ENCODE results near the gene POPDC2. TPM values are rescaled to one million over a fixed set of nuclear protein-coding genes. Genes with fewer than 3 reads are reported as not detected.

Gene POPDC2, protein sequence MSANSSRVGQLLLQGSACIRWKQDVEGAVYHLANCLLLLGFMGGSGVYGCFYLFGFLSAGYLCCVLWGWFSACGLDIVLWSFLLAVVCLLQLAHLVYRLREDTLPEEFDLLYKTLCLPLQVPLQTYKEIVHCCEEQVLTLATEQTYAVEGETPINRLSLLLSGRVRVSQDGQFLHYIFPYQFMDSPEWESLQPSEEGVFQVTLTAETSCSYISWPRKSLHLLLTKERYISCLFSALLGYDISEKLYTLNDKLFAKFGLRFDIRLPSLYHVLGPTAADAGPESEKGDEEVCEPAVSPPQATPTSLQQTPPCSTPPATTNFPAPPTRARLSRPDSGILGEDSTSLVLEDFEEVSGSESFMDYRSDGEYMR
- total RNA-seq (2014; rRNA removed; shearing (Covaris generic)) (not detected in 2 replicates), polyA plus RNA-seq (2016; fragmentation: Nextera tagmentation; extraction: Ambion mirVana) (0.74 and 1.2 TPM in 2 replicates)

DNA sequence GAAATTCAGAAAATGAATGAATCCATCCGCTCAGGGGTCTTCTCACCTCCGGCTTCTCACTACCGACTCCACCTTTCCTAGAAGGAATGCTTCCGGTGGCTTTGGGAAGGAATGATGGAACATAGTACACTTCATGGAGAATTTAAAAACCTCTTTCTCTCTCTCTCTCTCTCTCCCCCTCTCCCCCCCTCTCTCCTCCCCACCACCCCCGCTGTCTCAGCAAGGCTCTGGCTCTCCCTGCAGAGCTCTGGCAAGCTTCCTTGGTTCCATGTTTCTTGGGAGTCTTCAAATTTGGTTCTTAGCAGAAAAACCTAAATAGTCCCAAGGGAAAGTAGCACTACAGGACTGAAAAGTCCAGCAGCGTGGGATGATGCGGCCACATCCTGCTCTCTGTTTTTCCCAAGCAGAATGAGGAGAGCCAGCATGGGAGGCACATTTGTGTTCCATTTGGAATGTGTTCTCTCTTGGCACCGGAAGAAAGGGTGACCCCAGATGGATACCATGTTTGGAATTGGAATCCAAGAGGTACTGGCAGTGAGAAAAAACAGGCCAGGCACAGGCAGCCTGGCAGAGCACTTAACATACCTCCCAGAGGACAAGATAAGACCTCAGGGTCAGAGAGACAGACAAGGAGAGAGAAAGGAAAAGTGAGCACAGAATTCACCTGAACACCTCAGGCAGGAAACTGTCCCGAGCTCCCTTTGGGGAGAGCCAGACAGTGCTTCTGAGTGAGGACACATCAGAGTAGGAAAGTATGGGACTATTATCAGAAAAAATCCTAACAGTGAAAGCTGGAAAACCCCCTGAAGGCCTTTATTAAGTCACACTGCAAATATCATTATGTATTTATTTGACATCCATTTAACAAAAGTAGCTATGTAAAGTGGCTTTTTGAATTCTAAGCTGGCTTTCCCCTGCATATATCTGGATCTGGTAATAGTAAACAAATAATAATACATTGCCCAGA is at the start of gene POPDC2:
Gene POPDC2, minus strand, starts transcription at position 116 of the 967 bp plus-strand sequence. CDS start 166 bp downstream, outside the sequence.
- no peaks in the 10 kb centered on the region for H3K9me2 ChIP-seq (ENCODE audit: insufficient read depth)
- H3K4me1 ChIP-seq (ENCODE audit: insufficient read depth): peaks cover 32% of the 10 kb centered on the region
- no peaks in the 10 kb centered on the region for H4K20me1 ChIP-seq (ENCODE audit: insufficient read depth)
- H3K27me3 ChIP-seq (replicated peaks; ENCODE audit: insufficient read depth): no peaks in the 10 kb centered on the region
- WGBS, 2 experiments (ENCODE audit: low coverage in 1 of 2, low lambda C conversion rate in 2 of 2, missing lambda C conversion rate in 2 of 2): 82 to 84% methylated on average over 8 to 9 of the region's 9 CpGs
- no peak within 1 kb of the TSS for H3K4me2 ChIP-seq (ENCODE audit: unreplicated experiment)
- H3F3A ChIP-seq (ENCODE audit: insufficient read depth): peaks cover 33% of the 10 kb centered on the region
- DNase-seq: no peak
- H3K4me3 ChIP-seq: no peak within 1 kb of the TSS
- H3K9me3 ChIP-seq (ENCODE audit: low read depth): no peaks in the 10 kb centered on the region
- TF ChIP-seq EZH2 (IDR thresholded peaks at IDR 0.05; ENCODE audit: insufficient read depth, poor library complexity, severe bottlenecking) (no peak), EZH2phosphoT487 (IDR thresholded peaks at IDR 0.05; ENCODE audit: insufficient read depth, low read depth) (no peak)
- in situ Hi-C loops (cut with MboI): no loop called here
- H2AFZ ChIP-seq: no peak within 1 kb of the TSS
- no peaks in the 10 kb centered on the region for H3K36me3 ChIP-seq (ENCODE audit: low read depth)
- no peak within 1 kb of the TSS for H3K9ac ChIP-seq
- no peaks in the 10 kb centered on the region for H3K79me2 ChIP-seq (ENCODE audit: insufficient read depth)
- H3K27ac ChIP-seq: no peak within 1 kb of the TSS

DNA sequence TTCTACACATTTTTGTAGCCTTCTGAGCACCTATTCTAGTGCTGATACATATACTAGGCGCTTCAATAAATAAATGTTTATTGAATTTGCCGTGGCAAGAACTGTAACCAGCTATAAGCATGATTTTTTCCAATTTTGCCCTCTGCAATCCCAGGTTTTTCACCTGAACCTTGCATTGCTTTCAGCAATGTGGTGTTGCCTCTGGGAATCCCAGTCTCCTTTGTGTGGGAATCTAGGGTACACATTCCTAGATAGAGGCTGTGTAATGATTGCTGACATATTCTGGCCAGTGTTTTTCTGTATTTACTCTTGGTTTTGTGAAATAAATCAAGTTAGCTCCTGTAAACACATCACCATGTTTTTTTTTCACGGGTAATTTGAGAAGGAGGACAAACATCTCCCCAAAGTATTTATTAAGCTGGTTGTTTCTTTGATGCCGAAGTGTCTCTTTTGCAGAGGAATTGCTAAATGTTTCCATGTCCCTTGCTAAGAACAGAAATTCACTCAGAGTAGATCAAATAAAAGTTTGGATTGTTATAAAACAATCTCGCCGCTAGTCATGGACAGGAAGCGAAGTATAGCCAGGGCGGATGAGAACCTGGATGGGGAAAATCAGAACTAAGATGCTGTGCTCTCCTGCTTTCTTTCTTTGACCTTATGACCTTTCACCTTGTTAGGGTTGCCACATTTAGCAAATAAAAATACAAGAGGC is 43.6 kb upstream of the POPDC2 start:
- H3K4me3 ChIP-seq: no peak overlapping the region
- 0 out of 2 replicates have a peak, but pooled peaks cover 3% of the 10 kb centered on the region for H3K27me3 ChIP-seq (replicated peaks; ENCODE audit: insufficient read depth)
- H3K9me2 ChIP-seq (ENCODE audit: insufficient read depth): no peaks in the 10 kb centered on the region
- H3K4me1 ChIP-seq (ENCODE audit: insufficient read depth): no peaks in the 10 kb centered on the region
- WGBS, 2 experiments (ENCODE audit: low coverage in 1 of 2, low lambda C conversion rate in 2 of 2, missing lambda C conversion rate in 2 of 2): 59 to 61% methylated on average over 8 of the region's 8 CpGs
- no peak overlapping the region for H3K27ac ChIP-seq
- H2AFZ ChIP-seq: peak overlapping the region; percentile 79
- no peaks in the 10 kb centered on the region for H4K20me1 ChIP-seq (ENCODE audit: insufficient read depth)
- no peak for TF ChIP-seq EZH2phosphoT487 (IDR thresholded peaks at IDR 0.05; ENCODE audit: insufficient read depth, low read depth)
- TF ChIP-seq EZH2 (IDR thresholded peaks at IDR 0.05; ENCODE audit: insufficient read depth, poor library complexity, severe bottlenecking): no peak
- no peaks in the 10 kb centered on the region for H3K9me3 ChIP-seq (ENCODE audit: low read depth)
- H3F3A ChIP-seq (ENCODE audit: insufficient read depth): 0 out of 2 replicates have a peak, but pooled peaks cover 6% of the 10 kb centered on the region
- DNase-seq: no peak
- in situ Hi-C loops (cut with MboI): no loop called here
- H3K9ac ChIP-seq: no peak overlapping the region
- H3K79me2 ChIP-seq (ENCODE audit: insufficient read depth): no peaks in the 10 kb centered on the region
- no peak overlapping the region for H3K4me2 ChIP-seq (ENCODE audit: unreplicated experiment)
- no peaks in the 10 kb centered on the region for H3K36me3 ChIP-seq (ENCODE audit: low read depth)

GRCh38 chr3:119702530-119703527 is 42.4 kb upstream of the POPDC2 start, which contains the start of gene CFAP91:
TSS of gene CFAP91 (plus strand) at chr3:119703022. CDS start at chr3:119703099, 77 bp downstream.
- Histone ChIP-seq H3K27ac (no peak within 1 kb of the TSS), H3K79me2 (ENCODE audit: insufficient read depth) (no peaks in the 10 kb centered on the region), H3K4me2 (ENCODE audit: unreplicated experiment) (peak within 1 kb of the TSS; percentile 83), H3K9me2 (ENCODE audit: insufficient read depth) (no peaks in the 10 kb centered on the region), H3K9ac (peak within 1 kb of the TSS; percentile 39), H3K36me3 (ENCODE audit: low read depth) (no peaks in the 10 kb centered on the region), H4K20me1 (ENCODE audit: insufficient read depth) (no peaks in the 10 kb centered on the region), H3K9me3 (ENCODE audit: low read depth) (no peaks in the 10 kb centered on the region), H3K4me3 (peak within 1 kb of the TSS; percentile 73), H3K27me3 (replicated peaks; ENCODE audit: insufficient read depth) (0 out of 2 replicates have a peak, but pooled peaks cover 3% of the 10 kb centered on the region), H3K4me1 (ENCODE audit: insufficient read depth) (no peaks in the 10 kb centered on the region), H3F3A (ENCODE audit: insufficient read depth) (0 out of 2 replicates have a peak, but pooled peaks cover 6% of the 10 kb centered on the region), H2AFZ (peak within 1 kb of the TSS; percentile 79)
- in situ Hi-C loops (cut with MboI): no loop called here
- 2 to 3% methylated on average over 48 to 51 of the region's 59 CpGs for WGBS, 2 experiments (ENCODE audit: low coverage in 1 of 2, low lambda C conversion rate in 2 of 2, missing lambda C conversion rate in 2 of 2)
- DNase-seq: peak; percentile 96
- no peak for TF ChIP-seq EZH2 (IDR thresholded peaks at IDR 0.05; ENCODE audit: insufficient read depth, poor library complexity, severe bottlenecking)
- no peak for TF ChIP-seq EZH2phosphoT487 (IDR thresholded peaks at IDR 0.05; ENCODE audit: insufficient read depth, low read depth)

All from GM23248 (cell line).